GM21528 (cell line): ENCODE measurements around the gene AURKA.
"Not testable (repeated sequence)": the region's sequence is repeated elsewhere in the genome, so short reads cannot be mapped to it uniquely, and the experiment has no call there.

Source experiments
- ATAC-seq: cut with Tn5 transposase; IDR thresholded peaks from one replicate; pipeline ENCODE4 v1.9.1; 2021; ENCODE audit warnings: mild to moderate bottlenecking, moderate library complexity; ENCODE audit not compliant: unreplicated experiment, low FRiP score

The AURKA gene

GRCh38 chr20:56392881-56393482 lies 967 bp upstream of the AURKA start:
- no peak for ATAC-seq

GRCh38 chr20:56391596-56392131 lies 351 bp downstream of the AURKA start:
- peak; percentile 44 for ATAC-seq

- ATAC-seq, result no peak
These were observed 978 bp downstream of the AURKA start for GRCh38 chr20:56391037-56391436.

- ATAC-seq, result not testable (repeated sequence)
These were observed 1.6 kb downstream of the AURKA start for GRCh38 chr20:56390396-56390795.

- no peak for ATAC-seq
These were observed 2.2 kb downstream of the AURKA start for GRCh38 chr20:56389807-56390206.

GRCh38 chr20:56388882-56389281 lies 3.1 kb downstream of the AURKA start:
- no peak for ATAC-seq

- ATAC-seq, result no peak
These were observed 5.8 kb downstream of the AURKA start for GRCh38 chr20:56386219-56386618.

GRCh38 chr20:56385130-56385529 lies 6.9 kb downstream of the AURKA start:
- no peak for ATAC-seq

GRCh38 chr20:56383334-56383733 lies 8.7 kb downstream of the AURKA start:
- ATAC-seq, result no peak

- ATAC-seq, result no peak
These were observed 9.3 kb downstream of the AURKA start for GRCh38 chr20:56382696-56383095.

- ATAC-seq, result no peak
These were observed 10.5 kb downstream of the AURKA start for GRCh38 chr20:56381501-56381900.

- no peak for ATAC-seq
These were observed 11.6 kb downstream of the AURKA start for GRCh38 chr20:56380375-56380774.

GRCh38 chr20:56378386-56378785 lies 13.6 kb downstream of the AURKA start:
- no peak for ATAC-seq

GRCh38 chr20:56376331-56376730 lies 15.7 kb downstream of the AURKA start:
- ATAC-seq, result no peak

GRCh38 chr20:56373942-56374341 lies 18.1 kb downstream of the AURKA start:
- no peak for ATAC-seq

- ATAC-seq, result no peak
These were observed 19.2 kb downstream of the AURKA start for GRCh38 chr20:56372850-56373249.

GRCh38 chr20:56371977-56372376 lies 20.0 kb downstream of the AURKA start:
- ATAC-seq, result no peak

- no peak for ATAC-seq
These were observed 22.8 kb downstream of the AURKA start for GRCh38 chr20:56369179-56369578.

- ATAC-seq, result no peak
These were observed 23.5 kb downstream of the AURKA start for GRCh38 chr20:56368351-56369134.

GRCh38 chr20:56363491-56363890 lies 28.5 kb downstream of the AURKA start:
- ATAC-seq, result no peak

GRCh38 chr20:56362833-56363413 lies 29.1 kb downstream of the AURKA start:
- no peak for ATAC-seq

- ATAC-seq, result no peak
These were observed 30.1 kb downstream of the AURKA start for GRCh38 chr20:56361900-56362299.
